AG09309 (cell line): ENCODE measurements around the gene OR1B1.

Source experiments
- DNase-seq: peaks from one replicate; pipeline ENCODE4 v3.0.0-alpha.2; 2010; ENCODE audit warnings: low read depth
- H3K4me3 ChIP-seq: 2 replicates; pipeline ENCODE4 v1.5.1; 2011; ENCODE audit warnings: mild to moderate bottlenecking, low read depth, low read length, moderate library complexity; ENCODE audit not compliant: control insufficient read depth
- TF ChIP-seq, protein P1 (sequence below): IDR thresholded peaks from 2 replicates; pipeline ENCODE4 v1.5.1; 2011; ENCODE audit warnings: mild to moderate bottlenecking, low read depth, low read length, inconsistent platforms; ENCODE audit not compliant: insufficient read depth, control insufficient read depth; ENCODE audit errors: missing control alignments

The OR1B1 gene

DNA sequence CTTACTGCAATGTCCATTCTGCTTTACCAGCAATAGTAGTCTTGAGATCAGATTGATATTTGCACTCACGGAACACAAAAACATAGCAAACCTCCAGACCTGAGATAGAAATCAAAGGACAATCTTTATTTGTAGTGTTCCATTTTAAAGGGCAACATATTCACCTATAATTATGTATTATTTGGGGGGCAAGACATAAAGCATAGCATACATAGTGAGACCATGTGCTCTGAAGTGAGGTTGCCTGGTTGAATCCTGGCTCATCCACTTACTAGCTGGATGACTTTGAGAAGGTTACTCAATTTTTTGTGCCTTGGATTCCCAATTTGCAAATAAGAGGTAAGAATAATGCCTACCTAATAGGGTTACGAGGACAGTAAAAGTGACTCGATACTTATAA lies at the start of gene OR1B1:
OR1B1 (minus strand) TSS at position 101 of the 400 bp plus-strand sequence.
- TF ChIP-seq, protein P1, sequence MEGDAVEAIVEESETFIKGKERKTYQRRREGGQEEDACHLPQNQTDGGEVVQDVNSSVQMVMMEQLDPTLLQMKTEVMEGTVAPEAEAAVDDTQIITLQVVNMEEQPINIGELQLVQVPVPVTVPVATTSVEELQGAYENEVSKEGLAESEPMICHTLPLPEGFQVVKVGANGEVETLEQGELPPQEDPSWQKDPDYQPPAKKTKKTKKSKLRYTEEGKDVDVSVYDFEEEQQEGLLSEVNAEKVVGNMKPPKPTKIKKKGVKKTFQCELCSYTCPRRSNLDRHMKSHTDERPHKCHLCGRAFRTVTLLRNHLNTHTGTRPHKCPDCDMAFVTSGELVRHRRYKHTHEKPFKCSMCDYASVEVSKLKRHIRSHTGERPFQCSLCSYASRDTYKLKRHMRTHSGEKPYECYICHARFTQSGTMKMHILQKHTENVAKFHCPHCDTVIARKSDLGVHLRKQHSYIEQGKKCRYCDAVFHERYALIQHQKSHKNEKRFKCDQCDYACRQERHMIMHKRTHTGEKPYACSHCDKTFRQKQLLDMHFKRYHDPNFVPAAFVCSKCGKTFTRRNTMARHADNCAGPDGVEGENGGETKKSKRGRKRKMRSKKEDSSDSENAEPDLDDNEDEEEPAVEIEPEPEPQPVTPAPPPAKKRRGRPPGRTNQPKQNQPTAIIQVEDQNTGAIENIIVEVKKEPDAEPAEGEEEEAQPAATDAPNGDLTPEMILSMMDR: no peak
- H3K4me3 ChIP-seq: no peak within 1 kb of the TSS
- no peak for DNase-seq

DNA sequence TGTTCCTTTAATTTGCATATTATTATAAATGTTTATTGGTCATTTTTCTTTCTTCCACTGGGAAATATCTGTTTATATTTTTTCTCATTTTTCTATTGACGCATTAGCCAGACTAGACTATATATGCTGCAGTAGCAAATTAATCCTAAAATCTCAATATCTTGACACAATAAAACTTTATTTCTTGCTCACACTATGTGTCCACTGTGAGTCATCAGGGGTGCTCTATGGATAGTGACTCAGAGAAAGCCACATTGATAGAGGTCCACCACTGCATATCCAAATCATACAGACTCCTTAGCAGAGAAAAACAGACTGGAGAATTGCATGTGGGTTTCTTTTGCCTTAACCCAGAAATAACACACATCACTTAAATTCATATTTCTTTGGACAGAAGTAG lies 38.3 kb upstream of the OR1B1 start:
- TF ChIP-seq, protein P1: no peak
- no peak overlapping the region for H3K4me3 ChIP-seq
- no peak for DNase-seq

DNA sequence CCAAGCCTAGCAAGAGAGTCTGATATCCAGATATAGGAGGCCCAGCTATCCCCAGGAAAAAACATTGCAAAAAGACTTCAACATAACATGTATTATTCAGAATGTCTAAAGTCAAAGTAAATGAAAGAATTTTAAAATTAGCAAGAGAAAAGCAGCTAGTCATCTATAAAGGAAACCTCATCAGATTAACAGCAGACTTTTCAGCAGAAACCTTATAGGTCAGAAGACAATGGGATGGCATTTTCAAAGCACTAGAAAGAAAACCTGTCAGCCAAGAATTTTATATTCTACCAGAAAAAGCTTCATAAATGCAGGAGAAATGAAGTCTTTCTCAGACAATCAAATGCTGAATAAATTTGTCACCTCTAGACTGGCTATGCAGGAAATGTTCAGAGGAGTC lies 27.4 kb upstream of the OR1B1 start:
- no peak for DNase-seq
- H3K4me3 ChIP-seq: no peak overlapping the region
- TF ChIP-seq, protein P1: no peak

GRCh38 chr9:122672481-122672880 lies 15.1 kb upstream of the OR1B1 start:
- TF ChIP-seq, protein P1: no peak
- H3K4me3 ChIP-seq: no peak overlapping the region
- no peak for DNase-seq

DNA sequence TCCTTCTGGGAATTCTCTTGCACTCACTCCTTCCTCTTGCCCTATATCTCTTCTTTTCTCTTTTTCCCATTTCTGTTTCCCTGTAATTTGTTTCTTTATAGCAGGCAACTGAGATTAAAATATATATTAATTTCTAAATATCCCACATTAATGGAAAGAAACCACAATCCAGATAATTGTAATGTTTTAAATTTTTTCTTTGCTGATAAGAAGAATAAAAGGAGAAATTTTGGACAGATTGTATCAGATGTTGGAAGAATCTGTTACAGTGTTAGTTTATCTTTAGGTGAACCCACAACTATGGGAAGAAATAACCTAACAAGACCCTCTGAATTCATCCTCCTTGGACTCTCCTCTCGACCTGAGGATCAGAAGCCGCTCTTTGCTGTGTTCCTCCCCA lies 4.0 kb upstream of the OR1B1 start, which contains the start of gene OR1L1:
OR1L1 (plus strand) TSS at position 301 of the 400 bp plus-strand sequence; CDS start at position 301, 0 bp downstream.
- no peak for DNase-seq
- no peak within 1 kb of the TSS for H3K4me3 ChIP-seq
- TF ChIP-seq, protein P1: no peak

GRCh38 chr9:122656378-122656777 lies 1.0 kb downstream of the OR1B1 start:
- DNase-seq: no peak
- no peak overlapping the region for H3K4me3 ChIP-seq
- TF ChIP-seq, protein P1: no peak

DNA sequence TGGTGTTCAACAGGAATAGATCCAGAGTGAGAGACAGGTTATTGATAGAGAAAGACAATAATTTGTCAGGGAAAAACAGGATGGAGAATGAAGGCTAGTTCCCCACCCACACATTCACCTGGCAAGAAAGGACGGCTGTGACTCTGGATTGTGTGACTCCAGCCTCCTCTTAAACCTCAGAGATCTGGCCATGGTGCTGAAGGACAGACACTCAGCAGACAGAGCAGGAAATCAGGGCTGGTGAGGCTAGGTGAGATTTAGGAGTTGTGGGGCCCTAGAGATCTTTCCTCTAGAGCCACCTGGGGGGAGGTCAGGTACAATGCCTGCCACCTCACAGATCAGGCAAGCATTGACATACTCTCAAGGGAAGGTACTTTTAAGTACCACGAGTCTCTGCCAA lies 15.2 kb downstream of the OR1B1 start:
- DNase-seq: no peak
- H3K4me3 ChIP-seq: no peak overlapping the region
- TF ChIP-seq, protein P1: no peak
